Gastroesophageal sphincter (tissue), 2 donors: ENCODE measurements around the gene IFI27L2.

Source experiments
- EP300 ChIP-seq: sonication (generic); formaldehyde crosslinking; IDR thresholded peaks from one replicate; pipeline ENCODE4 v1.6.1; 2017; ENCODE audit warnings: antibody characterized with exemption, mild to moderate bottlenecking
- POLR2AphosphoS5 ChIP-seq: sonication (generic); formaldehyde crosslinking; IDR thresholded peaks from one replicate; pipeline ENCODE4 v1.6.1; 2017; ENCODE audit warnings: antibody characterized with exemption

DNA sequence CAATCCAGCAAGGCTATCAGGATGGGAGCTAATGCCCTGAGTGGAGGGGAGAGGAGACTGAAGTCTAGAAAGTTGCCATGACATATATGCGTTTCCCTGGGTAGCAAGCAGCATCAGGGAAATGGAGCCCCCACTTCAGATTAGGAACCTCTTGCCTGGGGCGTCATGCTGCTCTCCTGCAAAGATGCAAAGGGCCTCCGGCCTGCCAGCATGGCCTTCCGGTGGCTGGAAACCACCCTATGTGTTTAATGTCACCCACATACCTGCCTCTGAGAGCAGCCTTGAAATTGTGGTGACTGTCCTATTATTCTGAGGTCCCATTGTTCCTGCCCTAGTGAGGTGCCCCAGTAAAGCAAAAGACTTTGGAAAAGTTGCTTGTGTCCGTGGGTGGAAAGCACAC is 10.0 kb upstream of the IFI27L2 start:
- no peak for TF ChIP-seq EP300
- no peak for TF ChIP-seq POLR2AphosphoS5
